SK-N-SH treated with all-trans-retinoic acid at 6 μM for 48 hours (cell line): ENCODE measurements around the gene ZBTB32.
"Not testable (repeated sequence)": the region's sequence is repeated elsewhere in the genome, so short reads cannot be mapped to it uniquely, and the experiment has no call there.

ENCODE experiments used
- ATAC-seq: fragments of 200-7000 bp; cut with Tn5 transposase; 3 replicates; pipeline ENCODE4 v1.9.1; 2020; ENCODE audit warnings: mild to moderate bottlenecking, moderate library complexity
- ARNTL ChIP-seq: fragments of 450-650 bp; formaldehyde crosslinking; IDR thresholded peaks from 2 replicates; pipeline ENCODE4 v1.5.0; 2020; ENCODE audit warnings: low read depth, mild to moderate bottlenecking, moderate library complexity, borderline replicate concordance
- BACH2 ChIP-seq: fragments of 250-450 bp; sonication (Bioruptor Pico); IDR thresholded peaks from 2 replicates; pipeline ENCODE4 v1.9.0; 2021; ENCODE audit warnings: mild to moderate bottlenecking, borderline replicate concordance
- ESRRG ChIP-seq: fragments of 250-450 bp; sonication (Bioruptor Pico); IDR thresholded peaks from 2 replicates; pipeline ENCODE4 v1.6.1; 2021; ENCODE audit warnings: mild to moderate bottlenecking
- GLIS3 ChIP-seq: fragments of 250-450 bp; sonication (Bioruptor Pico); IDR thresholded peaks from 2 replicates; pipeline ENCODE4 v1.5.0; 2020; ENCODE audit warnings: mild to moderate bottlenecking, moderate library complexity
- ISL1 ChIP-seq: fragments of 250-450 bp; sonication (Bioruptor Pico); IDR thresholded peaks from 2 replicates; pipeline ENCODE4 v2.1.2; 2022; ENCODE audit warnings: mild to moderate bottlenecking, moderate library complexity
- OSR1 ChIP-seq: fragments of 250-450 bp; sonication (Bioruptor Pico); IDR thresholded peaks from 2 replicates; pipeline ENCODE4 v1.8.0; 2022; ENCODE audit warnings: moderate library complexity, mild to moderate bottlenecking, inconsistent platforms
- PPARA ChIP-seq: fragments of 250-450 bp; sonication (Bioruptor Pico); IDR thresholded peaks from 2 replicates; pipeline ENCODE4 v1.5.0; 2020; ENCODE audit warnings: mild to moderate bottlenecking, borderline replicate concordance
- RARB ChIP-seq: fragments of 250-450 bp; sonication (Bioruptor Pico); IDR thresholded peaks from 2 replicates; pipeline ENCODE4 v1.8.0; 2021; ENCODE audit warnings: mild to moderate bottlenecking, moderate library complexity
- SNAI2 ChIP-seq: fragments of 250-450 bp; sonication (Bioruptor Pico); IDR thresholded peaks from 2 replicates; pipeline ENCODE4 v1.5.0; 2020; ENCODE audit warnings: mild to moderate bottlenecking, moderate library complexity
- TCF4 ChIP-seq: fragments of 250-450 bp; sonication (Bioruptor Pico); IDR thresholded peaks from 2 replicates; pipeline ENCODE4 v1.8.0; 2021; ENCODE audit warnings: mild to moderate bottlenecking, moderate library complexity, borderline replicate concordance
- TOX ChIP-seq: fragments of 250-450 bp; sonication (Bioruptor Pico); IDR thresholded peaks from 2 replicates; pipeline ENCODE4 v1.8.0; 2021; ENCODE audit warnings: mild to moderate bottlenecking, moderate library complexity, borderline replicate concordance
- ZC3H10 ChIP-seq: fragments of 250-450 bp; sonication (Bioruptor Pico); IDR thresholded peaks from 2 replicates; pipeline ENCODE4 v1.5.1; 2021; ENCODE audit warnings: mild to moderate bottlenecking, moderate library complexity
- ZFP30 ChIP-seq: fragments of 450-650 bp; formaldehyde crosslinking; IDR thresholded peaks from 2 replicates; pipeline ENCODE4 v1.5.0; 2022; ENCODE audit warnings: mild to moderate bottlenecking, moderate library complexity
- ZNF565 ChIP-seq: fragments of 450-650 bp; formaldehyde crosslinking; conservative IDR thresholded peaks from 2 replicates; pipeline ENCODE4 v1.5.0; 2020; ENCODE audit warnings: low read depth, mild to moderate bottlenecking, moderate library complexity
- ZNF70 ChIP-seq: fragments of 450-650 bp; formaldehyde crosslinking; IDR thresholded peaks from 2 replicates; pipeline ENCODE4 v1.5.0; 2020; ENCODE audit warnings: mild to moderate bottlenecking, moderate library complexity
- TF ChIP-seq, protein P1 (sequence below): fragments of 250-450 bp; sonication (Bioruptor Pico); IDR thresholded peaks from 2 replicates; pipeline ENCODE4 v1.5.1; 2021; ENCODE audit warnings: mild to moderate bottlenecking, moderate library complexity
- TF ChIP-seq, protein P2 (sequence below): fragments of 250-450 bp; sonication (Bioruptor Pico); IDR thresholded peaks from 2 replicates; pipeline ENCODE4 v1.5.1; 2020; ENCODE audit warnings: low read depth, mild to moderate bottlenecking, moderate library complexity
- TF ChIP-seq, protein P3 (sequence below): fragments of 250-450 bp; sonication (Bioruptor Pico); IDR thresholded peaks from 2 replicates; pipeline ENCODE4 v1.8.0; 2020; ENCODE audit warnings: mild to moderate bottlenecking, moderate library complexity, borderline replicate concordance
- TF ChIP-seq, protein P4 (sequence below): fragments of 250-450 bp; sonication (Bioruptor Pico); IDR thresholded peaks from 2 replicates; pipeline ENCODE4 v1.5.0; 2020; ENCODE audit warnings: mild to moderate bottlenecking, moderate library complexity

The ZBTB32 gene

DNA sequence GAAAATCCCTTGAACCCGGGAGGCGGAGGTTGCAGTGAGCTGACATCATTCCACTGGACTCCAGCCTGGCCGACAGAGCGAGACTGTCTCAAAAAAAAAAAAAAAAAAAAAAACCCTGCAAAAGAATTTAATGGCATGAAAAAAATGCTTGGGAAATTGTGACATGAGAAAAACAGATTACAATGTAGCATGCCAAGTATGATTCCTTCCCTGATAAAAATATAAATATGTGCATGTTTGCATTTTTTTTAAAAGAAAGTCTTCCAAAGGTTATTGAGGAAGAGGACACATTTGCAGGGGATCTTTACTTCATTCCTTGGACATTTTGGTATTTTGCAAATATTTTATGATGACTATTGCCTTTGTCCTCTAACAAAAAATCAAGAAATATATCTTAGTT lies 14.5 kb upstream of the ZBTB32 start:
- ATAC-seq, result peak; percentile 15; the same call in 2 of the 3 replicates
- TF ChIP-seq ISL1 (0 out of 2 replicates have a peak, but pooled peaks have one; percentile 10), ZNF565 (CRISPR knock-in tag) (no peak)

DNA sequence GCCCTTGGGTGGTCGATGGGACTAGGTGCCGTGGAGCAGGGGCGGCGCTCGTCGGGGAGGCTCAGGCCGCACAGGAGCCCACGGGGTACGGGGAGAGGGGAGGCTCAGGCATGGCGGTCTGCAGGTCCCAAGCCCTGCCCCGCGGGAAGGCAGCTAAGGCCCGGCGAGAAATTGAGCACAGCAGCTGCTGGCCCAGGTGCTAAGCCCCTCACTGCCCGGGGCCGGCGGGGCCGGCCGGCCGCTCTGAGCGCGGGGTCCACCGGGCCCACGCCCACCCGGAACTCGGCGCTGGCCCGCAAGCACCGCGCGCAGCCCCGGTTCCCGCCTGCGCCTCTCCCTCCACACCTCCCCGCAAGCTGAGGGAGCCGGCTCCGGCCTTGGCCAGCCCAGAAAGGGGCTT lies 13.3 kb upstream of the ZBTB32 start:
- ATAC-seq, result not testable (repeated sequence)

DNA sequence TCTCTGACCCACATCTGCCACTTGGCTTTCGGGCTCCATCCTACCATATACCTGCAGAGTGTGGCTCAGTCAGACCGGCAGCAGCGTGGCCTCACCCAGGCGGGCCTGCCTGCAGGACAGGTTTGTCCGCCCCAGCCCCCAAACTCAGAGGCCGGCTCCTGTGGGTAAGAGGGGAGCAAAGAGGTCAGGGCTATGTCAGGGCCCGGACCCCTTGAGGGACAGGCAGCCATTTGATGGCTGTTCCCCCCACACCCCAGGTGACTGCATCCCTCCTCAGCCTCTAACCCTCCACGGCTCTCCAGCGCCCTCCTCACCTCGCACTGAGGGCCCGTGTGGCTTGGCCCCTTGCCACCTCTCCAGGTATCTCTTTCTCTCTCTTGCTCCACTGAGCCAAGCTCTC lies 12.3 kb upstream of the ZBTB32 start:
- TF ChIP-seq, protein P1, sequence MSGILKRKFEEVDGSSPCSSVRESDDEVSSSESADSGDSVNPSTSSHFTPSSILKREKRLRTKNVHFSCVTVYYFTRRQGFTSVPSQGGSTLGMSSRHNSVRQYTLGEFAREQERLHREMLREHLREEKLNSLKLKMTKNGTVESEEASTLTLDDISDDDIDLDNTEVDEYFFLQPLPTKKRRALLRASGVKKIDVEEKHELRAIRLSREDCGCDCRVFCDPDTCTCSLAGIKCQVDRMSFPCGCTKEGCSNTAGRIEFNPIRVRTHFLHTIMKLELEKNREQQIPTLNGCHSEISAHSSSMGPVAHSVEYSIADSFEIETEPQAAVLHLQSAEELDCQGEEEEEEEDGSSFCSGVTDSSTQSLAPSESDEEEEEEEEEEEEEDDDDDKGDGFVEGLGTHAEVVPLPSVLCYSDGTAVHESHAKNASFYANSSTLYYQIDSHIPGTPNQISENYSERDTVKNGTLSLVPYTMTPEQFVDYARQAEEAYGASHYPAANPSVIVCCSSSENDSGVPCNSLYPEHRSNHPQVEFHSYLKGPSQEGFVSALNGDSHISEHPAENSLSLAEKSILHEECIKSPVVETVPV (CRISPR knock-in tag), result no peak
- TF ChIP-seq ZFP30 (CRISPR knock-in tag) (no peak), BACH2 (CRISPR knock-in tag) (no peak), SNAI2 (CRISPR knock-in tag) (no peak), GLIS3 (CRISPR knock-in tag) (no peak), RARB (CRISPR knock-in tag) (no peak), PPARA (no peak), ARNTL (CRISPR knock-in tag) (no peak)
- TF ChIP-seq, protein P2, sequence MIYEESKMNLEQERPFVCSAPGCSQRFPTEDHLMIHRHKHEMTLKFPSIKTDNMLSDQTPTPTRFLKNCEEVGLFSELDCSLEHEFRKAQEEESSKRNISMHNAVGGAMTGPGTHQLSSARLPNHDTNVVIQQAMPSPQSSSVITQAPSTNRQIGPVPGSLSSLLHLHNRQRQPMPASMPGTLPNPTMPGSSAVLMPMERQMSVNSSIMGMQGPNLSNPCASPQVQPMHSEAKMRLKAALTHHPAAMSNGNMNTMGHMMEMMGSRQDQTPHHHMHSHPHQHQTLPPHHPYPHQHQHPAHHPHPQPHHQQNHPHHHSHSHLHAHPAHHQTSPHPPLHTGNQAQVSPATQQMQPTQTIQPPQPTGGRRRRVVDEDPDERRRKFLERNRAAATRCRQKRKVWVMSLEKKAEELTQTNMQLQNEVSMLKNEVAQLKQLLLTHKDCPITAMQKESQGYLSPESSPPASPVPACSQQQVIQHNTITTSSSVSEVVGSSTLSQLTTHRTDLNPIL (CRISPR knock-in tag), result no peak
- TF ChIP-seq, protein P3, sequence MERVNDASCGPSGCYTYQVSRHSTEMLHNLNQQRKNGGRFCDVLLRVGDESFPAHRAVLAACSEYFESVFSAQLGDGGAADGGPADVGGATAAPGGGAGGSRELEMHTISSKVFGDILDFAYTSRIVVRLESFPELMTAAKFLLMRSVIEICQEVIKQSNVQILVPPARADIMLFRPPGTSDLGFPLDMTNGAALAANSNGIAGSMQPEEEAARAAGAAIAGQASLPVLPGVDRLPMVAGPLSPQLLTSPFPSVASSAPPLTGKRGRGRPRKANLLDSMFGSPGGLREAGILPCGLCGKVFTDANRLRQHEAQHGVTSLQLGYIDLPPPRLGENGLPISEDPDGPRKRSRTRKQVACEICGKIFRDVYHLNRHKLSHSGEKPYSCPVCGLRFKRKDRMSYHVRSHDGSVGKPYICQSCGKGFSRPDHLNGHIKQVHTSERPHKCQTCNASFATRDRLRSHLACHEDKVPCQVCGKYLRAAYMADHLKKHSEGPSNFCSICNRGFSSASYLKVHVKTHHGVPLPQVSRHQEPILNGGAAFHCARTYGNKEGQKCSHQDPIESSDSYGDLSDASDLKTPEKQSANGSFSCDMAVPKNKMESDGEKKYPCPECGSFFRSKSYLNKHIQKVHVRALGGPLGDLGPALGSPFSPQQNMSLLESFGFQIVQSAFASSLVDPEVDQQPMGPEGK (CRISPR knock-in tag), result no peak
- no peak for ATAC-seq

DNA sequence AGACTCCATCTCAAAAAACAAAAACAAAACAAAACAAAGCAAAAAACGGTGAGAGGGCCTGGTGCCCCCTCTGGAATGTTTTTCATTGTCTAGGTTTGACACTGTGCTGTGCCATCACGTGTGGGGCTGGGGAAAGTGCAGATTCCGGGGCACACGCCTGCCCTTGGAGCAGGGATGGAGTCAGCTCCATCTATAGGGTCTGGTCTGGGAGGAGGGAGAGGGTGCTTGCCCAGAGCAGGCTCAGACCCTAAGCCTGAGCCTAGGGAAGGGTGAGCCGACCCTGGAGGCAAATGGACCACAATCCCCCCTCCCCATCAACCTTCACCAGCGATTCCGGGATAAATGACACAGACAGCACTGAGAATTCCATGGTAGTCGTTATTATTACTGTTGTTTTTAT lies 10.9 kb upstream of the ZBTB32 start:
- no peak for TF ChIP-seq ZC3H10 (CRISPR knock-in tag)
- no peak for TF ChIP-seq ZFP30 (CRISPR knock-in tag)
- TF ChIP-seq, protein P3 (CRISPR knock-in tag), result no peak
- no peak for TF ChIP-seq PPARA
- no peak for TF ChIP-seq OSR1 (CRISPR knock-in tag)
- TF ChIP-seq, protein P1 (CRISPR knock-in tag), result no peak
- no peak for TF ChIP-seq ZNF70 (CRISPR knock-in tag)
- no peak for TF ChIP-seq ESRRG (CRISPR knock-in tag)
- no peak for TF ChIP-seq ZNF565 (CRISPR knock-in tag)
- no peak for TF ChIP-seq TCF4 (CRISPR knock-in tag)
- TF ChIP-seq, protein P4, sequence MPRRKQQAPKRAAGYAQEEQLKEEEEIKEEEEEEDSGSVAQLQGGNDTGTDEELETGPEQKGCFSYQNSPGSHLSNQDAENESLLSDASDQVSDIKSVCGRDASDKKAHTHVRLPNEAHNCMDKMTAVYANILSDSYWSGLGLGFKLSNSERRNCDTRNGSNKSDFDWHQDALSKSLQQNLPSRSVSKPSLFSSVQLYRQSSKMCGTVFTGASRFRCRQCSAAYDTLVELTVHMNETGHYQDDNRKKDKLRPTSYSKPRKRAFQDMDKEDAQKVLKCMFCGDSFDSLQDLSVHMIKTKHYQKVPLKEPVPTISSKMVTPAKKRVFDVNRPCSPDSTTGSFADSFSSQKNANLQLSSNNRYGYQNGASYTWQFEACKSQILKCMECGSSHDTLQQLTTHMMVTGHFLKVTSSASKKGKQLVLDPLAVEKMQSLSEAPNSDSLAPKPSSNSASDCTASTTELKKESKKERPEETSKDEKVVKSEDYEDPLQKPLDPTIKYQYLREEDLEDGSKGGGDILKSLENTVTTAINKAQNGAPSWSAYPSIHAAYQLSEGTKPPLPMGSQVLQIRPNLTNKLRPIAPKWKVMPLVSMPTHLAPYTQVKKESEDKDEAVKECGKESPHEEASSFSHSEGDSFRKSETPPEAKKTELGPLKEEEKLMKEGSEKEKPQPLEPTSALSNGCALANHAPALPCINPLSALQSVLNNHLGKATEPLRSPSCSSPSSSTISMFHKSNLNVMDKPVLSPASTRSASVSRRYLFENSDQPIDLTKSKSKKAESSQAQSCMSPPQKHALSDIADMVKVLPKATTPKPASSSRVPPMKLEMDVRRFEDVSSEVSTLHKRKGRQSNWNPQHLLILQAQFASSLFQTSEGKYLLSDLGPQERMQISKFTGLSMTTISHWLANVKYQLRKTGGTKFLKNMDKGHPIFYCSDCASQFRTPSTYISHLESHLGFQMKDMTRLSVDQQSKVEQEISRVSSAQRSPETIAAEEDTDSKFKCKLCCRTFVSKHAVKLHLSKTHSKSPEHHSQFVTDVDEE (CRISPR knock-in tag), result no peak
- no peak for TF ChIP-seq TOX (CRISPR knock-in tag)
- TF ChIP-seq BACH2 (CRISPR knock-in tag), result no peak
- TF ChIP-seq, all 23 proteins: peak for 0
- ATAC-seq, result peak; percentile 9
